ENCODE data around the gene SEL1L. TPM values are rescaled to one million over a fixed set of nuclear protein-coding genes. Genes with fewer than 3 reads are reported as not detected.

SEL1L gene
- total RNA-seq, 1 experiment from 2014 or later = 41.4 TPM

DNA sequence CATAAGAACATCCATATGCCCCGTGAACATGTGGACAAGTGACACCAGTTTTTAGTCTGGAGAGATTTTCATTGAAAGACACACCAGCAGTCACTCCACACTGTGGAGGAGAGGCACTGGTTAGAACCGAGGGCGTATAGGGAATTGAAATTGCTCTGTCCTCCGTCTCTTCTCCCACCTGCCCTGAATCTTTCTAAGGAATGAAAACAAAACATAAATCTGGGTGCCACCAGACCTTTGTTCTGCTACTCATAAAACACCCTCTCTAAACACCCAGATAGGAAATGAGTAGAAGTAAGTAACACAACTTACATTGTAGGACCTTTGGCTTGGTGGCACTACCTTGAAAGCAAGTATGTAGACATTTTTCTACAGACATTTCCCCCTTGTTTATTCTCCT lies 96.4 kb downstream of the SEL1L start (continued):
- TF ChIP-seq, protein P1, sequence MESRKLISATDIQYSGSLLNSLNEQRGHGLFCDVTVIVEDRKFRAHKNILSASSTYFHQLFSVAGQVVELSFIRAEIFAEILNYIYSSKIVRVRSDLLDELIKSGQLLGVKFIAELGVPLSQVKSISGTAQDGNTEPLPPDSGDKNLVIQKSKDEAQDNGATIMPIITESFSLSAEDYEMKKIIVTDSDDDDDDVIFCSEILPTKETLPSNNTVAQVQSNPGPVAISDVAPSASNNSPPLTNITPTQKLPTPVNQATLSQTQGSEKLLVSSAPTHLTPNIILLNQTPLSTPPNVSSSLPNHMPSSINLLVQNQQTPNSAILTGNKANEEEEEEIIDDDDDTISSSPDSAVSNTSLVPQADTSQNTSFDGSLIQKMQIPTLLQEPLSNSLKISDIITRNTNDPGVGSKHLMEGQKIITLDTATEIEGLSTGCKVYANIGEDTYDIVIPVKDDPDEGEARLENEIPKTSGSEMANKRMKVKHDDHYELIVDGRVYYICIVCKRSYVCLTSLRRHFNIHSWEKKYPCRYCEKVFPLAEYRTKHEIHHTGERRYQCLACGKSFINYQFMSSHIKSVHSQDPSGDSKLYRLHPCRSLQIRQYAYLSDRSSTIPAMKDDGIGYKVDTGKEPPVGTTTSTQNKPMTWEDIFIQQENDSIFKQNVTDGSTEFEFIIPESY (IDR thresholded peaks at IDR 0.05; ENCODE audit: extremely low read depth, insufficient replicate concordance, low read length) = no peak
- TF ChIP-seq ATF3 (IDR thresholded peaks at IDR 0.05) = no peak
- TF ChIP-seq TCF7L2 (IDR thresholded peaks at IDR 0.05; ENCODE audit: borderline replicate concordance, extremely low read depth, insufficient read depth, insufficient read length) = no peak
- no peak for TF ChIP-seq ZNF274 (IDR thresholded peaks at IDR 0.05; ENCODE audit: low read depth, low read length)
- TF ChIP-seq EZH2phosphoT487 (IDR thresholded peaks at IDR 0.05; ENCODE audit: borderline replicate concordance) = no peak

- CTCF ChIA-PET = interaction anchor here (1.5 kb wide), 2 partner anchors 17 to 167 kb away, joined by 7 to 11 read pairs; no protein-coding TSS in a partner anchor
- Histone ChIP-seq H3K27me3 (ENCODE audit: insufficient read depth, low read length) (peaks cover 48% of the 10 kb centered on the region), H3K36me3 (ENCODE audit: control insufficient read depth in 1 of 2, insufficient read depth in 2 of 2, low read length in 2 of 2) (no peaks in the 10 kb centered on the region), H3K4me1 (ENCODE audit: control insufficient read depth in 1 of 2, insufficient read depth in 2 of 2, low read length in 2 of 2) (peaks cover 9 to 16% of the 10 kb centered on the region in 2 experiments; a peak in 3 of 4 replicates), H2AFZ (ENCODE audit: low read depth, low read length, poor library complexity, severe bottlenecking) (peak overlapping the region; percentile 90), H4K20me1 (ENCODE audit: insufficient read depth) (no peaks in the 10 kb centered on the region), H3K9me2 (ENCODE audit: insufficient read depth) (no peaks in the 10 kb centered on the region), H3K9me3 (ENCODE audit: control insufficient read depth in 1 of 2, insufficient read depth in 1 of 2, low read depth in 1 of 2, low read length in 2 of 2) (no peaks in the 10 kb centered on the region), H3K9ac (ENCODE audit: low read length) (0 out of 2 replicates have a peak overlapping the region, but pooled peaks have one; percentile 7), H3K79me2 (ENCODE audit: insufficient read depth, low read length) (no peaks in the 10 kb centered on the region), H3K27ac (ENCODE audit: low read depth, low read length) (no peak overlapping the region), H3K4me3 (replicated peaks in 1 of 2; ENCODE audit: low read depth in 1 of 2, low read length in 2 of 2) (peak overlapping the region; percentile 45 to 59), H3K4me2 (ENCODE audit: low read length) (peak overlapping the region; percentile 97)
- ATAC-seq (peak; percentile 96), DNase-seq (ENCODE audit: low read depth, low spot score) (peak; percentile 21)
- no TSS peak for BruUV-seq (replicated peaks)
- POLR2A ChIA-PET = interaction anchor here (0.7 to 1.0 kb wide), 4 partner anchors 40 to 217 kb away, joined by 3 read pairs; partner anchors contain the start of gene GTF2A1
- no peak for TF ChIP-seq ELF1 (IDR thresholded peaks at IDR 0.05; ENCODE audit: borderline replicate concordance, low read depth)
- TF ChIP-seq SRF (IDR thresholded peaks at IDR 0.05; ENCODE audit: low read depth) = no peak
- no peak for TF ChIP-seq EZH2 (IDR thresholded peaks at IDR 0.05)
- no peak for TF ChIP-seq ATF3 (IDR thresholded peaks at IDR 0.05)
- TF ChIP-seq FOSL1 (IDR thresholded peaks at IDR 0.05; ENCODE audit: low read depth) = no peak
- TF ChIP-seq EZH2phosphoT487 (IDR thresholded peaks at IDR 0.05; ENCODE audit: borderline replicate concordance) = no peak
- TF ChIP-seq, protein P2, sequence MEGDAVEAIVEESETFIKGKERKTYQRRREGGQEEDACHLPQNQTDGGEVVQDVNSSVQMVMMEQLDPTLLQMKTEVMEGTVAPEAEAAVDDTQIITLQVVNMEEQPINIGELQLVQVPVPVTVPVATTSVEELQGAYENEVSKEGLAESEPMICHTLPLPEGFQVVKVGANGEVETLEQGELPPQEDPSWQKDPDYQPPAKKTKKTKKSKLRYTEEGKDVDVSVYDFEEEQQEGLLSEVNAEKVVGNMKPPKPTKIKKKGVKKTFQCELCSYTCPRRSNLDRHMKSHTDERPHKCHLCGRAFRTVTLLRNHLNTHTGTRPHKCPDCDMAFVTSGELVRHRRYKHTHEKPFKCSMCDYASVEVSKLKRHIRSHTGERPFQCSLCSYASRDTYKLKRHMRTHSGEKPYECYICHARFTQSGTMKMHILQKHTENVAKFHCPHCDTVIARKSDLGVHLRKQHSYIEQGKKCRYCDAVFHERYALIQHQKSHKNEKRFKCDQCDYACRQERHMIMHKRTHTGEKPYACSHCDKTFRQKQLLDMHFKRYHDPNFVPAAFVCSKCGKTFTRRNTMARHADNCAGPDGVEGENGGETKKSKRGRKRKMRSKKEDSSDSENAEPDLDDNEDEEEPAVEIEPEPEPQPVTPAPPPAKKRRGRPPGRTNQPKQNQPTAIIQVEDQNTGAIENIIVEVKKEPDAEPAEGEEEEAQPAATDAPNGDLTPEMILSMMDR (IDR thresholded peaks at IDR 0.05 in 2 of 3, conservative IDR thresholded peaks at IDR 0.05 in 1 of 3; ENCODE audit: borderline replicate concordance in 1 of 3, insufficient read depth in 1 of 3, low read depth in 2 of 3, low read length in 2 of 3) = no peak
- no peak for TF ChIP-seq ZFX (IDR thresholded peaks at IDR 0.05)
- TF ChIP-seq SP1 (IDR thresholded peaks at IDR 0.05; ENCODE audit: low read depth) = no peak
- TF ChIP-seq CEBPB (IDR thresholded peaks at IDR 0.05; ENCODE audit: low read depth) = no peak
- TF ChIP-seq, protein P3, sequence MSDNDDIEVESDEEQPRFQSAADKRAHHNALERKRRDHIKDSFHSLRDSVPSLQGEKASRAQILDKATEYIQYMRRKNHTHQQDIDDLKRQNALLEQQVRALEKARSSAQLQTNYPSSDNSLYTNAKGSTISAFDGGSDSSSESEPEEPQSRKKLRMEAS (IDR thresholded peaks at IDR 0.05) = no peak
- no peak for TF ChIP-seq YY1 (IDR thresholded peaks at IDR 0.05; ENCODE audit: extremely low read depth, insufficient replicate concordance, low read depth, low read length)
- no peak for TF ChIP-seq ZNF274 (IDR thresholded peaks at IDR 0.05; ENCODE audit: low read depth, low read length)
- TF ChIP-seq POLR2A (IDR thresholded peaks at IDR 0.05; ENCODE audit: borderline replicate concordance, extremely low read depth, insufficient read depth, insufficient read length) = no peak
- no peak for TF ChIP-seq POLR2AphosphoS5 (IDR thresholded peaks at IDR 0.05; ENCODE audit: low read depth, low read length)
- RAD21 ChIA-PET (ENCODE audit: low non-redundant PET in 1 of 2, low total read pairs in 2 of 2, uncharacterized antibody in 2 of 2, unreplicated experiment in 2 of 2) = no interaction called here
- intact Hi-C loops (cut with micrococcal nuclease) = no loop called here
Measured at GRCh38 chr14:81436296-81437138, 97.1 kb downstream of the SEL1L start.
